ENCODE results near the gene CELA3B. TPM values are rescaled to one million over a fixed set of nuclear protein-coding genes. Genes with fewer than 3 reads are reported as not detected.

CELA3B gene
- total RNA-seq, 1 donor from 2014 or later = not detected

GRCh38 chr1:21951226-21951870 lies 25.5 kb upstream of the CELA3B start:
- Mint-ChIP-seq H3K9me3 (no peaks in the 10 kb centered on the region), H3K4me3 (no peak overlapping the region), H3K4me1 (peaks cover 26% of the 10 kb centered on the region), H3K36me3 (ENCODE audit: low read depth) (no peaks in the 10 kb centered on the region), H3K27ac (ENCODE audit: unreplicated experiment) (no peak overlapping the region), H3K27me3 (ENCODE audit: low read depth) (no peaks in the 10 kb centered on the region)
- no peak for TF ChIP-seq CTCF (conservative IDR thresholded peaks at IDR 0.05)
- DNase-seq (ENCODE audit: low read depth, low spot score) = no peak

- no peak for DNase-seq (ENCODE audit: low read depth, low spot score)
- no peaks in the 10 kb centered on the region for H3K36me3 Mint-ChIP-seq (ENCODE audit: low read depth)
- H3K9me3 Mint-ChIP-seq = no peaks in the 10 kb centered on the region
- no peak for TF ChIP-seq CTCF (conservative IDR thresholded peaks at IDR 0.05)
- no peak overlapping the region for H3K4me3 Mint-ChIP-seq
- peaks cover 21% of the 10 kb centered on the region for H3K4me1 Mint-ChIP-seq
- H3K27me3 Mint-ChIP-seq (ENCODE audit: low read depth) = no peaks in the 10 kb centered on the region
- peak overlapping the region; percentile 9 for H3K27ac Mint-ChIP-seq (ENCODE audit: unreplicated experiment)
Measured at GRCh38 chr1:21952786-21953520, 23.9 kb upstream of the CELA3B start.

- Mint-ChIP-seq H3K27ac (ENCODE audit: unreplicated experiment) (peak overlapping the region; percentile 57), H3K27me3 (ENCODE audit: low read depth) (no peaks in the 10 kb centered on the region), H3K36me3 (ENCODE audit: low read depth) (no peaks in the 10 kb centered on the region), H3K9me3 (no peaks in the 10 kb centered on the region), H3K4me1 (peaks cover 28% of the 10 kb centered on the region), H3K4me3 (no peak overlapping the region)
- DNase-seq (ENCODE audit: low read depth, low spot score) = no peak
- TF ChIP-seq CTCF (conservative IDR thresholded peaks at IDR 0.05) = no peak
Measured at GRCh38 chr1:21955058-21955457, 21.8 kb upstream of the CELA3B start.

- no peak for TF ChIP-seq CTCF (conservative IDR thresholded peaks at IDR 0.05)
- Mint-ChIP-seq H3K36me3 (ENCODE audit: low read depth) (no peaks in the 10 kb centered on the region), H3K27me3 (ENCODE audit: low read depth) (no peaks in the 10 kb centered on the region), H3K9me3 (no peaks in the 10 kb centered on the region), H3K4me1 (peaks cover 28% of the 10 kb centered on the region), H3K4me3 (no peak overlapping the region), H3K27ac (ENCODE audit: unreplicated experiment) (no peak overlapping the region)
- no peak for DNase-seq (ENCODE audit: low read depth, low spot score)
Measured at GRCh38 chr1:21955501-21956281, 21.1 kb upstream of the CELA3B start.

- no peaks in the 10 kb centered on the region for H3K36me3 Mint-ChIP-seq (ENCODE audit: low read depth)
- no peak for TF ChIP-seq CTCF (conservative IDR thresholded peaks at IDR 0.05)
- H3K27ac Mint-ChIP-seq (ENCODE audit: unreplicated experiment) = no peak overlapping the region
- peaks cover 28% of the 10 kb centered on the region for H3K4me1 Mint-ChIP-seq
- H3K27me3 Mint-ChIP-seq (ENCODE audit: low read depth) = no peaks in the 10 kb centered on the region
- DNase-seq (ENCODE audit: low read depth, low spot score) = no peak
- H3K4me3 Mint-ChIP-seq = no peak overlapping the region
- H3K9me3 Mint-ChIP-seq = no peaks in the 10 kb centered on the region
Measured at GRCh38 chr1:21956720-21957552, 19.9 kb upstream of the CELA3B start.

Data from neural crest cell (in vitro differentiated cells).